WTC11 (cell line): ENCODE data around the gene ZNF212. TPM values are rescaled to one million over a fixed set of nuclear protein-coding genes. Genes with fewer than 3 reads are reported as not detected.
"Not testable (repeated sequence)": the region's sequence is repeated elsewhere in the genome, so short reads cannot be mapped to it uniquely, and the experiment has no call there.

Source experiments
- ATAC-seq: fragments of 200-7000 bp; cut with Tn5 transposase; 2 replicates; pipeline ENCODE4 v1.10.0; 2021; ENCODE audit warnings: mild to moderate bottlenecking, moderate library complexity
- CTCF ChIA-PET: fragments of 300-600 bp; sonication (Branson Sonifier 250); formaldehyde crosslinking; loops from one replicate; lab custom pipeline; 2021; ENCODE audit warnings: antibody characterized with exemption; lab: Charles Lee
- POLR2A ChIA-PET: fragments of 350-600 bp; sonication (Branson Sonifier 250); formaldehyde crosslinking; loops from one replicate; lab custom pipeline; 2021; ENCODE audit warnings: antibody characterized with exemption; lab: Charles Lee
- DNase-seq: peaks from one replicate; pipeline ENCODE4 v3.0.0; 2021; ENCODE audit warnings: low spot score
- H3K27ac Mint-ChIP-seq: 2 replicates; pipeline ENCODE4 v1.8.0; 2021; ENCODE audit warnings: mixed read lengths
- H3K27me3 Mint-ChIP-seq: 2 replicates; pipeline ENCODE4 v1.8.0; 2021; ENCODE audit warnings: low read depth, mild to moderate bottlenecking, moderate library complexity, mixed read lengths
- H3K36me3 Mint-ChIP-seq: 2 replicates; pipeline ENCODE4 v1.8.0; 2021; ENCODE audit warnings: mixed read lengths
- H3K4me1 Mint-ChIP-seq: 2 replicates; pipeline ENCODE4 v1.8.0; 2022; ENCODE audit warnings: mixed read lengths
- H3K4me3 Mint-ChIP-seq: 2 replicates; pipeline ENCODE4 v1.8.0; 2021; ENCODE audit warnings: mild to moderate bottlenecking, moderate library complexity, mixed read lengths
- H3K9me3 Mint-ChIP-seq: 2 replicates; pipeline ENCODE4 v1.8.0; 2021; ENCODE audit warnings: mixed read lengths
- ARID4B ChIP-seq: sonication (generic); formaldehyde crosslinking; IDR thresholded peaks from 2 replicates; pipeline ENCODE4 v1.8.0; 2023; ENCODE audit warnings: missing genetic modification reagents, mild to moderate bottlenecking, borderline replicate concordance
- ATF3 ChIP-seq: sonication (generic); formaldehyde crosslinking; conservative IDR thresholded peaks from 2 replicates; pipeline ENCODE4 v1.8.1; 2022; ENCODE audit warnings: mild to moderate bottlenecking, missing genetic modification reagents
- ERG ChIP-seq: fragments of 250-450 bp; sonication (Bioruptor Pico); IDR thresholded peaks from 2 replicates; pipeline ENCODE4 v1.8.0; 2021; ENCODE audit warnings: mild to moderate bottlenecking
- FOXP1 ChIP-seq: sonication (generic); formaldehyde crosslinking; IDR thresholded peaks from 2 replicates; pipeline ENCODE4 v1.8.0; 2022; ENCODE audit warnings: missing genetic modification reagents, mild to moderate bottlenecking, moderate library complexity, borderline replicate concordance
- FOXP4 ChIP-seq: sonication (generic); formaldehyde crosslinking; IDR thresholded peaks from 2 replicates; pipeline ENCODE4 v1.8.0; 2022; ENCODE audit warnings: mild to moderate bottlenecking, missing genetic modification reagents
- GRHL2 ChIP-seq: fragments of 250-450 bp; sonication (Bioruptor Pico); IDR thresholded peaks from 2 replicates; pipeline ENCODE4 v1.8.0; 2022; ENCODE audit warnings: mild to moderate bottlenecking, moderate library complexity; ENCODE audit not compliant: insufficient replicate concordance, severe bottlenecking
- IRF1 ChIP-seq: sonication (generic); formaldehyde crosslinking; IDR thresholded peaks from 2 replicates; pipeline ENCODE4 v1.8.0; 2023; ENCODE audit warnings: missing genetic modification reagents
- JUN ChIP-seq: sonication (generic); formaldehyde crosslinking; IDR thresholded peaks from 2 replicates; pipeline ENCODE4 v1.8.0; 2023; ENCODE audit warnings: mild to moderate bottlenecking, missing genetic modification reagents
- MAX ChIP-seq: sonication (generic); formaldehyde crosslinking; IDR thresholded peaks from 2 replicates; pipeline ENCODE4 v1.8.0; 2022; ENCODE audit warnings: mild to moderate bottlenecking, missing genetic modification reagents
- PRDM15 ChIP-seq: sonication (generic); formaldehyde crosslinking; IDR thresholded peaks from 2 replicates; pipeline ENCODE4 v1.8.0; 2022; ENCODE audit warnings: missing genetic modification reagents
- PRRX2 ChIP-seq: fragments of 250-450 bp; sonication (Bioruptor Pico); IDR thresholded peaks from 2 replicates; pipeline ENCODE4 v1.8.0; 2021; ENCODE audit warnings: mild to moderate bottlenecking
- RELA ChIP-seq: sonication (generic); formaldehyde crosslinking; IDR thresholded peaks from 2 replicates; pipeline ENCODE4 v1.8.1; 2022; ENCODE audit warnings: missing genetic modification reagents, mild to moderate bottlenecking, borderline replicate concordance
- SMAD3 ChIP-seq: sonication (generic); formaldehyde crosslinking; IDR thresholded peaks from 2 replicates; pipeline ENCODE4 v1.8.0; 2022; ENCODE audit warnings: missing genetic modification reagents, mild to moderate bottlenecking, borderline replicate concordance
- SOX15 ChIP-seq: fragments of 250-450 bp; sonication (Bioruptor Pico); IDR thresholded peaks from 2 replicates; pipeline ENCODE4 v1.9.0; 2021; ENCODE audit warnings: mild to moderate bottlenecking
- TP53 ChIP-seq: sonication (generic); formaldehyde crosslinking; IDR thresholded peaks from 2 replicates; pipeline ENCODE4 v1.8.1; 2023; ENCODE audit warnings: mild to moderate bottlenecking, missing genetic modification reagents
- USF2 ChIP-seq: sonication (generic); formaldehyde crosslinking; IDR thresholded peaks from 2 replicates; pipeline ENCODE4 v1.8.1; 2023; ENCODE audit warnings: mild to moderate bottlenecking, missing genetic modification reagents, moderate library complexity
- ZNF232 ChIP-seq: sonication (generic); formaldehyde crosslinking; IDR thresholded peaks from 2 replicates; pipeline ENCODE4 v1.8.0; 2022; ENCODE audit warnings: mild to moderate bottlenecking, missing genetic modification reagents
- ZNF317 ChIP-seq: sonication (generic); formaldehyde crosslinking; IDR thresholded peaks from 2 replicates; pipeline ENCODE4 v1.8.1; 2023; ENCODE audit warnings: low read depth, mild to moderate bottlenecking, moderate library complexity, missing genetic modification reagents, borderline replicate concordance
- total RNA-seq: library from RNA; stranded (reverse); gene quantifications from 3 replicates; pipeline ENCODE4 v1.2.3, GENCODE V29; 2021

ZNF212 gene
- total RNA-seq, 1 experiment from 2014 or later: 23.0 TPM

- POLR2A ChIA-PET: interaction anchor here (1.0 kb wide), 1 partner anchor 10 kb away, joined by 5 read pairs; no protein-coding TSS in a partner anchor
- H3K4me3 Mint-ChIP-seq, ATAC-seq: not testable (repeated sequence)
Observed at GRCh38 chr7:149274424-149274823, 35.0 kb downstream of the ZNF212 start.

GRCh38 chr7:149277871-149278270, 38.4 kb downstream of the ZNF212 start:
- no peak for ATAC-seq
- H3K27me3 Mint-ChIP-seq: no peaks in the 10 kb centered on the region
- POLR2A ChIA-PET: no interaction called here
- no peak for DNase-seq
- no peak overlapping the region for H3K4me3 Mint-ChIP-seq
- TF ChIP-seq GRHL2 (CRISPR knock-in tag): no peak
- no peak for TF ChIP-seq SOX15 (CRISPR knock-in tag)
- no peak for TF ChIP-seq PRRX2
- TF ChIP-seq ERG: no peak
- no peak for TF ChIP-seq SMAD3 (CRISPR knock-in tag)
- TF ChIP-seq FOXP1 (CRISPR knock-in tag): no peak
- no peak for TF ChIP-seq RELA (CRISPR knock-in tag)
- no peak for TF ChIP-seq ATF3 (CRISPR knock-in tag)
- TF ChIP-seq TP53 (CRISPR knock-in tag): no peak
- TF ChIP-seq FOXP4 (CRISPR knock-in tag): no peak
- TF ChIP-seq ARID4B (CRISPR knock-in tag): no peak
- H3K36me3 Mint-ChIP-seq: peaks cover 25% of the 10 kb centered on the region
- no peaks in the 10 kb centered on the region for H3K9me3 Mint-ChIP-seq
- H3K4me1 Mint-ChIP-seq: no peaks in the 10 kb centered on the region
- H3K27ac Mint-ChIP-seq: no peak overlapping the region
- CTCF ChIA-PET: interaction anchor here (0.6 kb wide), 1 partner anchor 218 kb away, joined by 3 read pairs; no protein-coding TSS in a partner anchor

More at GRCh38 chr7:149274424-149274823, 35.0 kb downstream of the ZNF212 start:
- H3K27me3 Mint-ChIP-seq, H3K27ac Mint-ChIP-seq, H3K4me1 Mint-ChIP-seq, DNase-seq, H3K9me3 Mint-ChIP-seq: not testable (repeated sequence)
- CTCF ChIA-PET: interaction anchor here (1.4 kb wide), 1 partner anchor 12 kb away, joined by 4 read pairs; the partner anchor contains the start of gene ZNF783
- H3K36me3 Mint-ChIP-seq: peaks cover 22% of the 10 kb centered on the region

- CTCF ChIA-PET: interaction anchor here (0.6 kb wide), 1 partner anchor 219 kb away, joined by 3 read pairs; no protein-coding TSS in a partner anchor
- no peak for DNase-seq
- Mint-ChIP-seq H3K4me3 (no peak overlapping the region), H3K36me3 (peaks cover 25% of the 10 kb centered on the region), H3K27ac (no peak overlapping the region), H3K9me3 (no peaks in the 10 kb centered on the region), H3K27me3 (no peaks in the 10 kb centered on the region), H3K4me1 (no peaks in the 10 kb centered on the region)
- no peak for ATAC-seq
- POLR2A ChIA-PET: no interaction called here
- TF ChIP-seq MAX (CRISPR knock-in tag) (no peak), USF2 (CRISPR knock-in tag) (no peak), SOX15 (CRISPR knock-in tag) (no peak), ZNF317 (CRISPR knock-in tag) (no peak), JUN (CRISPR knock-in tag) (no peak), RELA (CRISPR knock-in tag) (no peak), IRF1 (CRISPR knock-in tag) (no peak), PRDM15 (no peak), ZNF232 (CRISPR knock-in tag) (no peak)
Observed at GRCh38 chr7:149278396-149278795, 38.9 kb downstream of the ZNF212 start.
